HAP-1 (cell line): ENCODE measurements around the gene OR3A2.
"Not testable (repeated sequence)": the region's sequence is repeated elsewhere in the genome, so short reads cannot be mapped to it uniquely, and the experiment has no call there.

Experiments
- DNase-seq, 2 experiments: peaks; one replicate each; pipeline ENCODE4 v3.0.0-alpha.2; 2016 to 2020; ENCODE audit warnings: low spot score in 2 of 2
- H3K27me3 ChIP-seq: fragments of 250-450 bp; sonication (Bioruptor Pico); 2 replicates; pipeline ENCODE4 v1.5.1; 2020; ENCODE audit warnings: low read depth, mild to moderate bottlenecking, moderate library complexity
- H3K36me3 ChIP-seq: fragments of 250-450 bp; sonication (Bioruptor Pico); replicated peaks from 2 replicates; pipeline ENCODE4 v1.5.1; 2020; ENCODE audit warnings: mild to moderate bottlenecking
- H3K4me1 ChIP-seq: fragments of 250-450 bp; sonication (Bioruptor Pico); 2 replicates; pipeline ENCODE4 v1.5.1; 2020; ENCODE audit warnings: mild to moderate bottlenecking
- H3K4me3 ChIP-seq: fragments of 250-450 bp; sonication (Bioruptor Pico); 2 replicates; pipeline ENCODE4 v1.5.1; 2020; ENCODE audit warnings: mild to moderate bottlenecking, moderate library complexity
- H3K9me3 ChIP-seq: fragments of 250-450 bp; sonication (Bioruptor Pico); 2 replicates; pipeline ENCODE4 v1.5.1; 2020; ENCODE audit warnings: mild to moderate bottlenecking, moderate library complexity
- in situ Hi-C: fragments of 300-500 bp; cut with MboI; formaldehyde crosslinking; loops from 3 replicates; pipeline ENCODE4 v1.14.3; 2020; ENCODE audit warnings: low sequenced_read_pairs, inconsistent platforms, mixed read lengths

OR3A2 gene

DNA sequence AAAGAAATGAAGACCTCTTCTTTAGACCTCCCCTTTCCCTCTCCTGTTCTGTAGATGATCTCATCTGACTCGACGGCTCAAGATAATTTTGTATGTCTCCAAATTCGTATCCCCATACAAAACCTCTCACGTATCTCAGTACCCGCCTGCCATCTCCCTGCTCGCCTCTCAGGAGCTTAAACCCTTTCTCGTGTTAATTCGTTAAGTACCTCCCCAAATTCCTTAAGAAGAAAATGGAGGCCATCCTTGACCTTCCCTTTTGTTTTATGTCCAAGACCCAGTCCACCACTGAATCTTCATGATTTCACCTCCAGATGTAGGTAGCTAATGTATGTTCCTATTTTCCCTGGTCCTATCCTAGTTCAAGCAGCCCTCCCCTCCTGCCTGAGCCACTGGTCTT, 129.5 kb downstream of the OR3A2 start:
- no peak for DNase-seq
- in situ Hi-C loops: no loop called here
- H3K36me3 ChIP-seq: no peaks in the 10 kb centered on the region

DNA sequence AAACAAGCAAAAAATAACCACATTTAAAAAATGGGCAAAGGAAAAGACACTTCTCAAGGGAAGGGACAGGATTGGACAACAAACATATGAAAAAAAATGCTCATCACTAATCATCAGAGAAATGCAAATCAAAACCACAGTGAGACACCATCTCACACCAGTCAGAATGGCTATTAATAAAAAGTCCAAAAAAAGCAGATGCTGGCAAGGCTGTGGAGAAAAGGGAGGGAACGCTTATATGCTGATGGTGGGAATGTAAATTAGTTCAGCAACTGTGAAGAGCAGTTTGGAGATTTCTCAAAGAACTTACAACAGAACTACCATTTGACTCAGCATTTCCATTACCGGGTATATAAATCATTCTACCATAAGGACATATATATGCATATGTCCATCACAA, 137.1 kb downstream of the OR3A2 start:
- H3K4me3 ChIP-seq, in situ Hi-C loops, H3K4me1 ChIP-seq, H3K9me3 ChIP-seq, DNase-seq, H3K36me3 ChIP-seq, H3K27me3 ChIP-seq: not testable (repeated sequence)

More for the DNA sequence above, 129.5 kb downstream of the OR3A2 start:
- no peaks in the 10 kb centered on the region for H3K4me1 ChIP-seq
- no peaks in the 10 kb centered on the region for H3K9me3 ChIP-seq
- H3K27me3 ChIP-seq: no peaks in the 10 kb centered on the region
- no peak overlapping the region for H3K4me3 ChIP-seq

- H3K4me1 ChIP-seq, H3K9me3 ChIP-seq, DNase-seq, H3K4me3 ChIP-seq, H3K36me3 ChIP-seq, in situ Hi-C loops, H3K27me3 ChIP-seq: not testable (repeated sequence)
These were observed 141.3 kb downstream of the OR3A2 start for GRCh38 chr17:3244841-3245240.

- H3K27me3 ChIP-seq, H3K4me1 ChIP-seq, in situ Hi-C loops, H3K4me3 ChIP-seq, H3K36me3 ChIP-seq, H3K9me3 ChIP-seq, DNase-seq: not testable (repeated sequence)
These were observed 145.1 kb downstream of the OR3A2 start for GRCh38 chr17:3241044-3241443.

DNA sequence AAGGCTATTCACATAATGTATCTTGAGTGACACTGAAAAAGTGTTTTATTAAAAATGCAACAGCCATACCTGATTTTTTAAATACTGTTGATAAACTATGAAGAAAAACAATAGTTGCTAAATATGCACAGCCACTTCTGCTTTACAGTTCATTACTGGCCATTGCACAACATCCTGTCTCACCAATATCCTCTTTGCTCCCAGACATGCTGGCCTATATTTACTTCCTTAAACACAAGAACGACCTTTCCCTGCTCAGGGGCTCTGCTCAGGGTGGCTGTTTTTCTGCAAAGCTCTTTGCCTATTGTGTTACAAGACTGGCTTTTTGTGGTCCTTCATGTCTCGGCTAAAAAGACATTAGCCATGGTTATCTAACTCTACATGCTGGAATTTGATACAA, 147.4 kb downstream of the OR3A2 start:
- H3K27me3 ChIP-seq, DNase-seq, H3K4me1 ChIP-seq, H3K36me3 ChIP-seq, H3K9me3 ChIP-seq, in situ Hi-C loops, H3K4me3 ChIP-seq: not testable (repeated sequence)

GRCh38 chr17:3232300-3232699, 153.8 kb downstream of the OR3A2 start:
- H3K9me3 ChIP-seq, in situ Hi-C loops, H3K36me3 ChIP-seq, H3K27me3 ChIP-seq, H3K4me3 ChIP-seq, DNase-seq, H3K4me1 ChIP-seq: not testable (repeated sequence)
